HEK293T (cell line): ENCODE results near the gene ADD1.

ENCODE experiments used
- CTCF ChIA-PET: fragments of 350-600 bp; formaldehyde crosslinking; extraction: SDS; loops from one replicate; lab custom pipeline; 2021; ENCODE audit warnings: antibody characterized with exemption, inconsistent platforms; lab: Yijun Ruan, JAX
- POLR2A ChIA-PET: fragments of 350-600 bp; formaldehyde crosslinking; extraction: SDS; loops from one replicate; lab custom pipeline; 2020; ENCODE audit warnings: antibody characterized with exemption, inconsistent platforms; lab: Yijun Ruan, JAX
- DNase-seq: peaks from one replicate; pipeline ENCODE4 v3.0.0; 2012; ENCODE audit warnings: mixed read lengths; ENCODE audit errors: extremely low spot score
- ARNT ChIP-seq: fragments of 450-650 bp; IDR thresholded peaks from 2 replicates; pipeline ENCODE4 v1.6.1; 2017; ENCODE audit warnings: mild to moderate bottlenecking
- BHLHE40 ChIP-seq: fragments of 450-650 bp; IDR thresholded peaks from 2 replicates; pipeline ENCODE4 v1.6.1; 2016; ENCODE audit warnings: mild to moderate bottlenecking, moderate library complexity, borderline replicate concordance
- CTBP1 ChIP-seq: fragments of 450-650 bp; IDR thresholded peaks from 2 replicates; pipeline ENCODE4 v1.6.1; 2016; ENCODE audit warnings: borderline replicate concordance
- ELF4 ChIP-seq: fragments of 450-650 bp; IDR thresholded peaks from 2 replicates; pipeline ENCODE4 v1.6.1; 2017; ENCODE audit warnings: antibody characterized with exemption
- FOXA1 ChIP-seq: fragments of 450-650 bp; IDR thresholded peaks from 2 replicates; pipeline ENCODE4 v1.6.1; 2016; ENCODE audit warnings: mild to moderate bottlenecking
- FOXK2 ChIP-seq: fragments of 450-650 bp; IDR thresholded peaks from 2 replicates; pipeline ENCODE4 v1.6.1; 2016; ENCODE audit warnings: mild to moderate bottlenecking
- FOXM1 ChIP-seq: fragments of 450-650 bp; IDR thresholded peaks from 2 replicates; pipeline ENCODE4 v1.6.1; 2017; ENCODE audit warnings: mild to moderate bottlenecking, borderline replicate concordance
- HDGF ChIP-seq: fragments of 450-650 bp; IDR thresholded peaks from 2 replicates; pipeline ENCODE4 v1.6.1; 2017; ENCODE audit warnings: antibody characterized with exemption, borderline replicate concordance
- L3MBTL2 ChIP-seq: fragments of 450-650 bp; conservative IDR thresholded peaks from 2 replicates; pipeline ENCODE4 v1.6.1; 2016; ENCODE audit warnings: mild to moderate bottlenecking
- LEF1 ChIP-seq: fragments of 450-650 bp; IDR thresholded peaks from 2 replicates; pipeline ENCODE4 v1.6.1; 2017; ENCODE audit warnings: mild to moderate bottlenecking, borderline replicate concordance
- NFRKB ChIP-seq: fragments of 450-650 bp; IDR thresholded peaks from 2 replicates; pipeline ENCODE4 v1.6.1; 2016; ENCODE audit warnings: mild to moderate bottlenecking, moderate library complexity
- PKNOX1 ChIP-seq: fragments of 450-650 bp; IDR thresholded peaks from 2 replicates; pipeline ENCODE4 v1.6.1; 2016
- SP1 ChIP-seq: fragments of 450-650 bp; IDR thresholded peaks from 2 replicates; pipeline ENCODE4 v1.6.1; 2017
- SUZ12 ChIP-seq: fragments of 450-650 bp; IDR thresholded peaks from 2 replicates; pipeline ENCODE4 v1.6.1; 2016; ENCODE audit warnings: mild to moderate bottlenecking
- TARDBP ChIP-seq: fragments of 450-650 bp; IDR thresholded peaks from 2 replicates; pipeline ENCODE4 v1.6.1; 2016
- ZNF384 ChIP-seq: fragments of 450-650 bp; IDR thresholded peaks from 2 replicates; pipeline ENCODE4 v1.6.1; 2016

The ADD1 gene

GRCh38 chr4:2824836-2825381 lies 18.7 kb upstream of the ADD1 start:
- ChIA-PET CTCF (no interaction called here), POLR2A (no interaction called here)
- no peak for DNase-seq
- no peak for TF ChIP-seq ARNT
- no peak for TF ChIP-seq FOXK2
- no peak for TF ChIP-seq PKNOX1
- no peak for TF ChIP-seq BHLHE40
- TF ChIP-seq ELF4, result no peak
- no peak for TF ChIP-seq NFRKB
- TF ChIP-seq HDGF, result no peak
- no peak for TF ChIP-seq CTBP1
- no peak for TF ChIP-seq LEF1
- no peak for TF ChIP-seq TARDBP

- no peak for DNase-seq
- TF ChIP-seq PKNOX1, result no peak
- TF ChIP-seq SP1, result no peak
- ChIA-PET POLR2A (no interaction called here), CTCF (no interaction called here)
Measured at GRCh38 chr4:2825740-2826139, 17.9 kb upstream of the ADD1 start.

GRCh38 chr4:2827071-2827873 lies 16.4 kb upstream of the ADD1 start:
- POLR2A ChIA-PET, result no interaction called here

GRCh38 chr4:2827874-2828751 lies 15.5 kb upstream of the ADD1 start:
- TF ChIP-seq ZNF384 (no peak), PKNOX1 (no peak), SP1 (no peak), CTBP1 (no peak), SUZ12 (no peak), L3MBTL2 (no peak), ELF4 (no peak), FOXA1 (no peak), BHLHE40 (no peak), LEF1 (no peak), ARNT (no peak), NFRKB (no peak), HDGF (no peak), FOXK2 (no peak), TARDBP (no peak), FOXM1 (no peak)
- no peak for DNase-seq
- POLR2A ChIA-PET, result no interaction called here
- CTCF ChIA-PET, result no interaction called here

More at GRCh38 chr4:2827071-2827873, 16.4 kb upstream of the ADD1 start:
- no peak for DNase-seq
- CTCF ChIA-PET, result no interaction called here
- TF ChIP-seq HDGF, result no peak
- no peak for TF ChIP-seq ELF4
- TF ChIP-seq LEF1, result no peak
- TF ChIP-seq PKNOX1, result no peak
- TF ChIP-seq BHLHE40, result no peak
- TF ChIP-seq SP1, result no peak
- TF ChIP-seq NFRKB, result no peak
- no peak for TF ChIP-seq FOXM1
- TF ChIP-seq SUZ12, result no peak
- TF ChIP-seq ZNF384, result no peak
- TF ChIP-seq L3MBTL2, result no peak
- TF ChIP-seq ARNT, result no peak
- no peak for TF ChIP-seq FOXK2
- no peak for TF ChIP-seq FOXA1

- CTCF ChIA-PET, result no interaction called here
- POLR2A ChIA-PET, result no interaction called here
- no peak for DNase-seq
- TF ChIP-seq NFRKB, result no peak
- TF ChIP-seq TARDBP, result no peak
- TF ChIP-seq HDGF, result no peak
- TF ChIP-seq LEF1, result no peak
- TF ChIP-seq CTBP1, result no peak
- TF ChIP-seq ZNF384, result no peak
- TF ChIP-seq PKNOX1, result no peak
- TF ChIP-seq L3MBTL2, result no peak
- TF ChIP-seq BHLHE40, result no peak
- no peak for TF ChIP-seq FOXM1
- TF ChIP-seq FOXA1, result no peak
- no peak for TF ChIP-seq ARNT
- no peak for TF ChIP-seq SUZ12
- no peak for TF ChIP-seq ELF4
Measured at GRCh38 chr4:2828758-2829181, 14.9 kb upstream of the ADD1 start.
